ENCODE results near the gene CARD18. TPM values are rescaled to one million over a fixed set of nuclear protein-coding genes. Genes with fewer than 3 reads are reported as not detected.

CARD18 gene
- total and polyA plus RNA-seq, 2 donors (not counting 1 experiment from before 2014, with no cell fraction given), result not detected

DNA sequence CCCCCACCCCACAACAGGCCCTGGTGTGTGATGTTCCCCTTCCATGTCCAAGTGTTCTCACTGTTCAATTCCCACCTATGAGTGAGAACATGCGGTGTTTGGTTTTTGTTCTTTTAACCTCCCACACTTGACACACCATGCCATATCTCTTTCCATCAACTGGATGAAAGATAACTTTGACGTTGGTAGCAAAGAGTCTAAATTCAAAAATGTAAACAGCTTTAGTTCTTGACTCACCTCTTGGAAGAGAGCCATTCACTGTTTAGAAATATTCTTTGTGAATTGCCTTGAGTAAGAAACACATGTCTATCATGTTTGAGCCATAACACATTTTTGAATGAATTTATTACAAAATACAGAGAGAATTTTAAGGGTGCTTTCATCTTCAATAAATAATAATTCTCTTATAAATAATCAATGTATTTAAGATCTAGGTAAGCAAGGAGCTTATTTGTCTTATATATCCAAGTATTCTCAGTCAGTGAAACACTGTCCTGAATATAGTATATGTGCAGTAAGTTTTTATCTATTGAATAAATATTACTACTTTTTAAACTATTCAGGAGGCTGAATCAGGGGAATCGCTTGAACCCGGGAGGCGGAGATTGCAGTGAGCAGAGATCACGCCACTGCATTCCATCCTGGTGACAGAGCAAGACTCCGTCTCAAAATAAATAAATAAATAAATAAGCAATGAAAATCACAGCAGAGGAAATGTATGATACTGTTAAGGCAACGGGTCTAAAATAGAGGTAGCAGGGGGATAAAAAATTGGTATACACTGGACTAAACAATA, 6.7 kb downstream of the CARD18 start:
- no peak overlapping the region for H2AFZ ChIP-seq (ENCODE audit: insufficient read depth, low read depth, low read length, poor library complexity, severe bottlenecking)
- ATAC-seq (ENCODE audit: low read depth) (no peak), DNase-seq (no peak)
- H3K9me3 Mint-ChIP-seq (ENCODE audit: insufficient read depth), result peaks cover 5% of the 10 kb centered on the region
- TF ChIP-seq EZH2 (IDR thresholded peaks at IDR 0.05; ENCODE audit: borderline replicate concordance, insufficient read depth, low read depth, low read length, poor library complexity, severe bottlenecking), result no peak
- H3K27ac ChIP-seq (ENCODE audit: low read length in 2 of 2), result no peak overlapping the region
- H3K27ac Mint-ChIP-seq, result no peak overlapping the region
- intact Hi-C loops (cut with micrococcal nuclease), result no loop called here
- no peak overlapping the region for H3K4me3 ChIP-seq (ENCODE audit: control extremely low read depth in 1 of 5, extremely low read depth in 1 of 5, insufficient read depth in 1 of 5, low read depth in 2 of 5, low read length in 4 of 5)
- WGBS (ENCODE audit: insufficient coverage), result no CpG with 5 or more reads among the region's 8 CpGs
- H3K27me3 Mint-ChIP-seq, result peaks cover 19% of the 10 kb centered on the region
- H3K36me3 ChIP-seq (replicated peaks in 1 of 2; ENCODE audit: control extremely low read depth in 1 of 2, control insufficient read depth in 1 of 2, extremely low read depth in 1 of 2, insufficient read depth in 2 of 2, low read length in 1 of 2), result no peaks in the 10 kb centered on the region
- no peaks in the 10 kb centered on the region for H4K20me1 ChIP-seq (ENCODE audit: control insufficient read depth, insufficient read depth, low read length, poor library complexity, severe bottlenecking)
- H3K27me3 ChIP-seq (replicated peaks in 1 of 4; ENCODE audit: control extremely low read depth in 1 of 4, control insufficient read depth in 3 of 4, insufficient read depth in 4 of 4, low read length in 3 of 4), result no peaks in the 10 kb centered on the region
- POLR2A ChIA-PET, result no interaction called here
- no peak overlapping the region for H3K4me3 Mint-ChIP-seq
- CTCF ChIA-PET, result interaction anchor here (0.9 kb wide), 1 partner anchor 8 kb away, joined by 4 read pairs; no protein-coding TSS in a partner anchor
- peaks cover 0 to 3% (median 0%) of the 10 kb centered on the region in 3 donors for H3K9me3 ChIP-seq (ENCODE audit: control extremely low read depth in 1 of 3, control insufficient read depth in 2 of 3, insufficient read depth in 1 of 3, low read length in 2 of 3)
- no peaks in the 10 kb centered on the region for H3K4me1 ChIP-seq (ENCODE audit: control insufficient read depth in 2 of 2, insufficient read depth in 2 of 2, low read length in 2 of 2)
- no peak overlapping the region for H3K4me2 ChIP-seq (replicated peaks; ENCODE audit: low read depth, low read length, poor library complexity, severe bottlenecking)
- no peak overlapping the region for H3K9ac ChIP-seq (ENCODE audit: low read length)
- H3K4me1 Mint-ChIP-seq, result no peaks in the 10 kb centered on the region
- no peaks in the 10 kb centered on the region for H3K79me2 ChIP-seq (ENCODE audit: control insufficient read depth, insufficient read depth, low read length)

DNA sequence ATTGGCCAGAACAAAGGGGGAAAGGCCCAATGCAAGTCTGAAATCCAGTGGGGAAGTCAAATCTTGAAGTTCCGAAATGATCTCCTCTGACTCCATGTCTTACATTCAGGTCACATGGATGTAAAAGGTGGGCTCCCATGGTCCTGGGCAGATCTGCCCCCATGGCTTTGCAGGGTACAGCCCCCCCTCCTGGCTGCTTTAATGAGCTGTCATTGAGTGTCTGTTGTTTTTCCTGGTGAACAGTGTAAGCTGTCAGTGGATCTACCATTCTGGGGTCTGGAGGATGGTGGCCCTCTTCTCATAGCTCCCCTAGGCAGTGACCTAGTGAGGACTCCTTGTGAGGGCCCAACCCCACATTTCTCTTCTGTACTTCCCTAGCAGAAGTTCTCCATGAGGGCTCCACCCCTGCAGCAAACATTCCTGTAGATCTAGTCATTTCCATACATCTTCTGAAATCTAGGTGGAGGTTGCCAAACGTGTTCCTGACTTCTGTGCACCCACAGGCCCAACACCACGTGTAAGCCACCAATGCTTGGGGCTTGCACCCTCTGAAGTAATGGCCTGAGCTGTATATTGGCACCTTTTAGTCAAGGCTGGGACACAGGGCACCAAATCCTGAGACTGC, 9.3 kb downstream of the CARD18 start:
- H3K79me2 ChIP-seq (ENCODE audit: control insufficient read depth, insufficient read depth, low read length), result no peaks in the 10 kb centered on the region
- ATAC-seq (ENCODE audit: low read depth) (no peak), DNase-seq (no peak)
- no peaks in the 10 kb centered on the region for H3K4me1 ChIP-seq (ENCODE audit: control insufficient read depth in 2 of 2, insufficient read depth in 2 of 2, low read length in 2 of 2)
- H3K4me3 Mint-ChIP-seq, result no peak overlapping the region
- H3K27me3 ChIP-seq (replicated peaks in 1 of 4; ENCODE audit: control extremely low read depth in 1 of 4, control insufficient read depth in 3 of 4, insufficient read depth in 4 of 4, low read length in 3 of 4), result no peaks in the 10 kb centered on the region
- TF ChIP-seq, protein P1, sequence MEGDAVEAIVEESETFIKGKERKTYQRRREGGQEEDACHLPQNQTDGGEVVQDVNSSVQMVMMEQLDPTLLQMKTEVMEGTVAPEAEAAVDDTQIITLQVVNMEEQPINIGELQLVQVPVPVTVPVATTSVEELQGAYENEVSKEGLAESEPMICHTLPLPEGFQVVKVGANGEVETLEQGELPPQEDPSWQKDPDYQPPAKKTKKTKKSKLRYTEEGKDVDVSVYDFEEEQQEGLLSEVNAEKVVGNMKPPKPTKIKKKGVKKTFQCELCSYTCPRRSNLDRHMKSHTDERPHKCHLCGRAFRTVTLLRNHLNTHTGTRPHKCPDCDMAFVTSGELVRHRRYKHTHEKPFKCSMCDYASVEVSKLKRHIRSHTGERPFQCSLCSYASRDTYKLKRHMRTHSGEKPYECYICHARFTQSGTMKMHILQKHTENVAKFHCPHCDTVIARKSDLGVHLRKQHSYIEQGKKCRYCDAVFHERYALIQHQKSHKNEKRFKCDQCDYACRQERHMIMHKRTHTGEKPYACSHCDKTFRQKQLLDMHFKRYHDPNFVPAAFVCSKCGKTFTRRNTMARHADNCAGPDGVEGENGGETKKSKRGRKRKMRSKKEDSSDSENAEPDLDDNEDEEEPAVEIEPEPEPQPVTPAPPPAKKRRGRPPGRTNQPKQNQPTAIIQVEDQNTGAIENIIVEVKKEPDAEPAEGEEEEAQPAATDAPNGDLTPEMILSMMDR (IDR thresholded peaks at IDR 0.05), result no peak
- TF ChIP-seq EZH2 (IDR thresholded peaks at IDR 0.05; ENCODE audit: borderline replicate concordance, insufficient read depth, low read depth, low read length, poor library complexity, severe bottlenecking), result no peak
- no peaks in the 10 kb centered on the region for H4K20me1 ChIP-seq (ENCODE audit: control insufficient read depth, insufficient read depth, low read length, poor library complexity, severe bottlenecking)
- H3K4me2 ChIP-seq (replicated peaks; ENCODE audit: low read depth, low read length, poor library complexity, severe bottlenecking), result no peak overlapping the region
- ChIA-PET CTCF (no interaction called here), POLR2A (no interaction called here)
- no peaks in the 10 kb centered on the region for H3K4me1 Mint-ChIP-seq
- no peak overlapping the region for H2AFZ ChIP-seq (ENCODE audit: insufficient read depth, low read depth, low read length, poor library complexity, severe bottlenecking)
- H3K27me3 Mint-ChIP-seq, result peaks cover 9% of the 10 kb centered on the region
- WGBS (ENCODE audit: insufficient coverage), result 66% methylated on average over 2 of the region's 3 CpGs
- H3K4me3 ChIP-seq (ENCODE audit: control extremely low read depth in 1 of 5, extremely low read depth in 1 of 5, insufficient read depth in 1 of 5, low read depth in 2 of 5, low read length in 4 of 5), result no peak overlapping the region
- peaks cover 0 to 3% (median 2%) of the 10 kb centered on the region in 3 donors for H3K9me3 ChIP-seq (ENCODE audit: control extremely low read depth in 1 of 3, control insufficient read depth in 2 of 3, insufficient read depth in 1 of 3, low read length in 2 of 3)
- intact Hi-C loops (cut with micrococcal nuclease), result no loop called here
- H3K9ac ChIP-seq (ENCODE audit: low read length), result no peak overlapping the region
- H3K27ac ChIP-seq (ENCODE audit: low read length in 2 of 2), result no peak overlapping the region
- peaks cover 5% of the 10 kb centered on the region for H3K9me3 Mint-ChIP-seq (ENCODE audit: insufficient read depth)
- H3K27ac Mint-ChIP-seq, result no peak overlapping the region
- H3K36me3 ChIP-seq (replicated peaks in 1 of 2; ENCODE audit: control extremely low read depth in 1 of 2, control insufficient read depth in 1 of 2, extremely low read depth in 1 of 2, insufficient read depth in 2 of 2, low read length in 1 of 2), result no peaks in the 10 kb centered on the region
